T-helper 2 cell treated with Interferon-gamma antibody and Interleukin-4, amounts not matched to agents 5 μg/mL and 100 μg/mL, for 36 hours (primary cell): ENCODE results near the gene KIF20A.

ENCODE experiments used
- DNase-seq: peaks from one replicate; pipeline ENCODE4 v3.0.0; 2021; ENCODE audit warnings: low spot score
- H3K27ac Mint-ChIP-seq: one replicate; pipeline ENCODE4 v1.8.0; 2021; ENCODE audit warnings: mild to moderate bottlenecking, mixed read lengths
- H3K27me3 Mint-ChIP-seq: one replicate; pipeline ENCODE4 v1.8.0; 2021; ENCODE audit warnings: low read depth, mixed read lengths
- H3K36me3 Mint-ChIP-seq: one replicate; pipeline ENCODE4 v1.8.0; 2021; ENCODE audit warnings: low read depth, mixed read lengths
- H3K4me1 Mint-ChIP-seq: one replicate; pipeline ENCODE4 v1.8.0; 2021; ENCODE audit warnings: low read depth, mixed read lengths
- H3K4me3 Mint-ChIP-seq: one replicate; pipeline ENCODE4 v1.8.0; 2022; ENCODE audit warnings: mild to moderate bottlenecking, moderate library complexity, mixed read lengths
- H3K9me3 Mint-ChIP-seq: one replicate; pipeline ENCODE4 v1.8.0; 2021; ENCODE audit warnings: mixed read lengths

The KIF20A gene

DNA sequence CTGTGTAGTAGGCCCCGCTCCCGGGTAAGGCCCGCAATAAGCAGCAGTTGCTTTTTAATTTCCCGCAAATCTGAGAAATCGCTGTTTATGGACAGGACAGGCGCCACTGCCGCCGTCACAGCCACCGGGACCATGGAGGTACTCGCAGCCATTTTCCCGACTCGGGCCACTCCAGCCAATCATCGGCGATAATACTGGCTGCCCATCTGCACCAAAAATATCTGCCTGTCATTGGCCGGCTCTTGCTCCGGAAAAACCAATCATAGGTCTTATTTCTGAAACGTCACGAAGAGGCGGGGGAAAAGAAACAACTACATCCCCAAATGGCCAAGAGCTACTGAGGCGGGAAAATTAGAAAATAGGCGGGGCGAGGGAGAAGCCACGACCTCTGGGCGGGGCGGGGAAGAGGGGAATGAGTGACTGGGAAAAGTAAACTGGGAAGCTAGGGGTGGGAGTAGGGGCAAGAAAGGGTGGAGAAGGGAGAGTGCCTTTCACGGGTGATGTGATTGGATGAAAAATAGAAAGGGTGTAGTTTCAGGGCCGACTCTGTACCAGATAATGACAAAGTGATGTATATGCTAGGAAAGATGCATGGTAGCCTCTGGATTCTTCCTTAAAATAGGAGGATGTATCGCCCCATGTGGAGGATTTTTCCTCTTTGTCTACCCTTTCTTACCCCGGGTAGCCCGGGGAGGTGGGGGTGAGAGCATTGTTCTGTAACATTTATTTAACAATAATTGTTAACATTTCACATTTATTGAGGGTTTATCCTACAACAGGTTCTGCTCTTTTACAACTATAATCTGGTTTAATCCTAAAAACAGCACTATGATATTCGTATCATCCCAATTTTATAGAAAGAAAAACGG lies 34.5 kb downstream of the KIF20A start, which contains the start of gene CDC23:
Gene CDC23, minus strand, starts transcription at position 163 of the 869 bp plus-strand sequence. Its CDS starts 11 bp downstream, at position 152.
- H3K36me3 Mint-ChIP-seq: peaks cover 9% of the 10 kb centered on the region
- H3K27ac Mint-ChIP-seq: peak within 1 kb of the TSS; percentile 97
- H3K4me1 Mint-ChIP-seq: peaks cover 18% of the 10 kb centered on the region
- H3K27me3 Mint-ChIP-seq: no peaks in the 10 kb centered on the region
- H3K4me3 Mint-ChIP-seq: peak within 1 kb of the TSS; percentile 99
- DNase-seq: peak; percentile 91
- no peaks in the 10 kb centered on the region for H3K9me3 Mint-ChIP-seq

DNA sequence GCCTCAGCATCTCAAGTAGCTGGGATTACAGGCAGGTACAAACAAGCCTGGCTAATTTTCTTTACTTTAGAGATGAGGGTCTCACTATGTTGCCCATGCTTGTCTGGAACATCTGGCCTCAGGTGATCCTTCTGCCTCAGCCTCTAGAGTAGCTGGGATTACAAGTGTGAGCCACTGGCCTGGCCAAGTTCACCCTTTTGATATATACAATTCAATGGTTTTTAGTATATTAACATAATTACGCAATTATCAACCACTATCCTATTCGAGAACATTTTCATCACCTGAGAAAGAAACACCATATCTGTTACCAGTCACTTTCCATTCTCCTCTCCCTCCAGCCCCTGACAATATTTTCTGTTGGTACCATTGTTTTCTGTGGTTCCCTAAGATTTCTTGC lies 37.9 kb downstream of the KIF20A start:
- Mint-ChIP-seq H3K27me3 (peaks cover 3% of the 10 kb centered on the region), H3K4me1 (peaks cover 10% of the 10 kb centered on the region), H3K9me3 (no peaks in the 10 kb centered on the region), H3K36me3 (peaks cover 5% of the 10 kb centered on the region), H3K27ac (no peak overlapping the region), H3K4me3 (no peak overlapping the region)
- DNase-seq: no peak

DNA sequence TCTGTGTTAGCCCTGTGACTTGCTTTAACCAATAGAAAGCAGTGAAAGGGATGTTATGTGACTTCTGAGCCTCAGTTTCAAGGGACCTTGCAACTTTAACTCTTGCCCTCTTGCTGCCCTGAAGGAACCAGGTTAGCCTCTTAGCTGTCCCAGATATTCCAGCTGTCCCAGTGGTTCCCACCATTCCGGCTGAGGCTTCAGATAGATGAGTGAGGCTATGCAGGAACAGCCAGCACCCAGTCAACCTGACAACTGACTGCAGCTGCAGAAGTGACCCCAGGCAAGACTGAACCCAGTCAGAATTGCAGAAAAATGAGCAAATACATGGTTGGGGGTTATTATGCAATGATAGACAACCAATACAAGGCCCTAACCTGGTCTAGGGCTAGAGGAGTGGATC lies 44.6 kb downstream of the KIF20A start:
- no peak for DNase-seq
- H3K4me3 Mint-ChIP-seq: no peak overlapping the region
- H3K9me3 Mint-ChIP-seq: peaks cover 6% of the 10 kb centered on the region
- H3K27ac Mint-ChIP-seq: no peak overlapping the region
- H3K27me3 Mint-ChIP-seq: peaks cover 21% of the 10 kb centered on the region
- H3K4me1 Mint-ChIP-seq: peaks cover 5% of the 10 kb centered on the region
- H3K36me3 Mint-ChIP-seq: no peaks in the 10 kb centered on the region

DNA sequence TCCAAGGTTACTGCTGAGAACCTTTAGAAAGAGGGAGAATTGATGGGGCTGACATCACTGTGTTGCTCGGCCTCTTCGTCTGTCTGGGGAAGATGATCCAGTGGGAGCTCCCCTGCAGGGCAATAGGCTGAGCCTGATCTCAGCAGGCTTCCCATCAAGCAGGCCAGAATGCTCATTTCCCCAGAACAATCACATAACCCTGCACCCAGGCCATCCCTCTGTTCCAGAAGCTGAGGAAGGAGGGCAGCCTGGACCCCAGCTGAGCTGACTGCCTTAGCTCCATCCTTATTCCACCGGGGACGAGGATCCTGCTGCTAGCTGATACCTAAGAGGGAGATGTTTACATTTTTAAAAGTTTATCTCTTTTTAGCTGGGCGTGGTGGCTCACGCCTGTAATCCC lies 45.8 kb downstream of the KIF20A start:
- Mint-ChIP-seq H3K36me3 (no peaks in the 10 kb centered on the region), H3K4me1 (peaks cover 5% of the 10 kb centered on the region), H3K4me3 (no peak overlapping the region), H3K9me3 (peaks cover 6% of the 10 kb centered on the region), H3K27ac (no peak overlapping the region), H3K27me3 (peaks cover 20% of the 10 kb centered on the region)
- no peak for DNase-seq

DNA sequence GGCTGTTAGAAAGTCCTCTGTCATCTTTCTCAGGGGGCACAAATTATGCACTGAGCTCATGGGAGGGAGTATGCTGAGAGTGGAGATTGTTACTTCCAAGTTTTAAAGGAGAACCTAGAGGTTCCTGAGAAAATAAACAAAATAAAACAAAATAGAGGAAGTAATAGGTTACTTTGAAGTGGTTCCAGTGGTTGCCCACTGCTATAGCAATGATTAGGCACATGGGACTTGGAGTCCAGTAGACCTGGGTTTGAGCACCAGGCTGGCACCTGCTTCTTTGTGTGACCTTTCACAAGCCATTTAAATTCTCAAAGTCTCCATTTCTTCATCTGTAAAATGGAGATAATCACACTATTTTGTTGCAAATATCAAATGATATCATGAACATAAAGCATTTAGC lies 48.0 kb downstream of the KIF20A start:
- H3K27ac Mint-ChIP-seq: no peak overlapping the region
- no peak overlapping the region for H3K4me3 Mint-ChIP-seq

DNA sequence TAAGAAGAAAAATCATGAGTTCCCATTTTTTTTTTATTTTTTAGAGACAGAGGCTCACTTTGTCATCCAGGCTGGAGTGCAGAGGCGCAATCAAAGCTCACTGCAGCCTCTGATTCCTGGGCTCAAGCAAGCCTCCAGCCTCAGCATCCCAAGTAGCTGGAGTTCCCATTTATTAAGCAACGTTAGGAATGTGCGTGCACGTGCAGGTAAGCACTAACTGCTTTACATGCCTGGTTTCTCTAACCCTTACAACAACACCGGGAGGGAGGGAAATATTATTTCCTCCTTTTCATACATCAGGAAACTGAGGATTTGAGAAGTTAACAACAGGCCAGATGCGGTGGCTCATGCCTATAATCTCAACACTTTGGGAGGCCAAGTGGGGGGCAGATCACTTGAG lies 50.5 kb downstream of the KIF20A start:
- Mint-ChIP-seq H3K36me3 (no peaks in the 10 kb centered on the region), H3K9me3 (peaks cover 6% of the 10 kb centered on the region), H3K4me3 (no peak overlapping the region), H3K27me3 (peaks cover 12% of the 10 kb centered on the region), H3K27ac (no peak overlapping the region), H3K4me1 (no peaks in the 10 kb centered on the region)
- DNase-seq: no peak

More for the DNA sequence above, 48.0 kb downstream of the KIF20A start:
- Mint-ChIP-seq H3K27me3 (peaks cover 23% of the 10 kb centered on the region), H3K9me3 (peaks cover 6% of the 10 kb centered on the region), H3K36me3 (no peaks in the 10 kb centered on the region), H3K4me1 (peaks cover 5% of the 10 kb centered on the region)
- no peak for DNase-seq

DNA sequence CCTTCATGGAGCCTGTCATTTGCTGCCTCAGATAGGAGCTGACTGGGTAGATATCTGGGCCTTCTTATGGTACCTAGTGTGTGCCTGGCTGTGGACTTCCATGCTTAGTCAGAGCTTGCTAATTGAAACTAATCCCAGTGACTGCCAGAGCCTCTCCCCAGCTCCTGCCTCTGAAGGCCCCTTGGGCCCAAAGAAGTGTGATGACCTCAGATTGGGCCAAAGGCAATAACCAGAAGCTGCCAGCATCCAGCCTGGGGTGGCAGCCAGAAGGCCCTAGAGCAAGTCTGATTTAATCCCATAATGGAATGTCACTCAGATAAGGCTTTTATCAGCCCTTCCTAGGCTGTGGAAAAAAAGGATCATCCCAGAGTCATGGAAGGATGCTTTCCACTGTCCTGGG lies 51.3 kb downstream of the KIF20A start:
- Mint-ChIP-seq H3K4me3 (no peak overlapping the region), H3K4me1 (no peaks in the 10 kb centered on the region), H3K27me3 (peaks cover 10% of the 10 kb centered on the region), H3K27ac (no peak overlapping the region), H3K36me3 (no peaks in the 10 kb centered on the region), H3K9me3 (peaks cover 6% of the 10 kb centered on the region)
- no peak for DNase-seq

DNA sequence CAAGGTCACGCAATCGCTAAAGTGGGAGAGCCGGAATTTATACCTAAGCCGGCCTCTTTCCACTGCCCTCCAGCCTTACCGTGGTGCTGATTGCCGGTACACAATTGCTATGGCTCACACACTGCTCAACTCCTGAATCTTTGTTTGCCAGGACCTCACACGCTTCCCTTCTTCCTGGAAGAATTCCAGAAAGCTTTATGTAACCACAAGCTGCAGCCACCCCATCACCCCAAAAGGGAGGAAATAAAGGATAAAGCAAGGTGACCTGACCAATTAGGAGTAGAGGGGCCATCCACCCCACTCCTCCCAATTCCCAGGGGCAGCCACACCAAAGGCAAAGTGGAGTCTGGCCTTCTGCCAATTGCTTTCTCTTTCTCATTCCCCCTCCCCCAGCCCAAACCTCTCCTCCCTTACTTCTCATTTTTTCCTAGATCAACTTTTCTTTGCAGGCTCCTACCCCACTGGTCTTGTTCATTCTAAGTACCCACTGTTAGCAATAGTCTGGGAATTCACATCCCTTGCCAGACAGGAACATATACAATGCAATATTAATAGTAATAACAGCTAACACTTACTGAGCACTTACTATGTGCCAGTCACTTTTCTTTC lies 52.2 kb downstream of the KIF20A start:
- Mint-ChIP-seq H3K4me1 (no peaks in the 10 kb centered on the region), H3K36me3 (no peaks in the 10 kb centered on the region), H3K27ac (no peak overlapping the region), H3K27me3 (peaks cover 10% of the 10 kb centered on the region), H3K4me3 (no peak overlapping the region), H3K9me3 (peaks cover 2% of the 10 kb centered on the region)
- no peak for DNase-seq

DNA sequence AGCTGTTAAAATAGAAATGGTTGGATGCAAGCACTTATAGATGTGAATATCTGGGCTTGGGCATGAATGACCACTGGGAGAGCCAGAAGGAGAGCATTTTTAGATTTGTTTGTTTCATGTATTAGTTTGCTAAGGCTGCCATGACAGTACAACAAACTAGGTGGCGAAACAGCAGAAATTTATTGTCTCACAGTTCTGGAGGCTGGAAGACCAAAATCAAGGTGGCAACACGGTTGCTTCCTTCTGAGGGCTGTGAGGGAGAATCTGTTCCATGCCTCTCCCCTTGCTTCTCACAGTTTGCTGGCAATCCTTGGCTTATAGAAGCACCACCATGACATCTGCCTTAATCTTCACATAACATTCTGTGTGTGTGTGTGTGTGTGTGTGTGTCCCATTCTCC lies 54.4 kb downstream of the KIF20A start:
- no peaks in the 10 kb centered on the region for H3K9me3 Mint-ChIP-seq
- no peak for DNase-seq
- H3K4me1 Mint-ChIP-seq: no peaks in the 10 kb centered on the region
- no peak overlapping the region for H3K4me3 Mint-ChIP-seq
- H3K27ac Mint-ChIP-seq: no peak overlapping the region
- H3K27me3 Mint-ChIP-seq: peaks cover 10% of the 10 kb centered on the region
- H3K36me3 Mint-ChIP-seq: no peaks in the 10 kb centered on the region

DNA sequence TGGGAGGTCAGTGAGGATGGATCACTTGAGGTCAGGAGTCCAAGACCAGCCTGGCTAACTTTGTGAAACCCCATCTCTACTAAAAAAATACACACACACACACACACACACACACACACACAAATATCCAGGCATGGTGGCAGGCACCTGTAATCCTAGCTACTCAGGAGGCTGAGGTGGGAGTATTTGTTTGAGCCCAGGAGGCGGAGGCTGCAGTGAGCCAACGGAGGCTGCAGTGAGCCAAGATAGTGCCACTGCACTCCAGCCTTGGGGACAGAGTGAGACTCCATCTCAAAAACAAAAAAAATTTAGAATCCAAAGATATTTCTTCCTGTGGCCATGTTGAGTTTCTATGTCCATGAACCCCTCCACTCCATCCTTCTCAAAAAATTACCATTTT lies 55.7 kb downstream of the KIF20A start:
- H3K36me3 Mint-ChIP-seq: no peaks in the 10 kb centered on the region
- no peak overlapping the region for H3K27ac Mint-ChIP-seq

More for the DNA sequence above, 55.7 kb downstream of the KIF20A start:
- H3K4me3 Mint-ChIP-seq: no peak overlapping the region
- no peaks in the 10 kb centered on the region for H3K4me1 Mint-ChIP-seq
- no peaks in the 10 kb centered on the region for H3K9me3 Mint-ChIP-seq
- peaks cover 16% of the 10 kb centered on the region for H3K27me3 Mint-ChIP-seq
- DNase-seq: no peak
